ENCODE results near the gene LARP1. TPM values are rescaled to one million over a fixed set of nuclear protein-coding genes. Genes with fewer than 3 reads are reported as not detected.
A peak's percentile ranks its signal among the peaks of the same experiment; 100 is the strongest.
"Not testable (repeated sequence)": the region's sequence is repeated elsewhere in the genome, so short reads cannot be mapped to it uniquely, and the experiment has no call there.

LARP1 gene
- total RNA-seq, 1 donor from 2014 or later, result 243 TPM

DNA sequence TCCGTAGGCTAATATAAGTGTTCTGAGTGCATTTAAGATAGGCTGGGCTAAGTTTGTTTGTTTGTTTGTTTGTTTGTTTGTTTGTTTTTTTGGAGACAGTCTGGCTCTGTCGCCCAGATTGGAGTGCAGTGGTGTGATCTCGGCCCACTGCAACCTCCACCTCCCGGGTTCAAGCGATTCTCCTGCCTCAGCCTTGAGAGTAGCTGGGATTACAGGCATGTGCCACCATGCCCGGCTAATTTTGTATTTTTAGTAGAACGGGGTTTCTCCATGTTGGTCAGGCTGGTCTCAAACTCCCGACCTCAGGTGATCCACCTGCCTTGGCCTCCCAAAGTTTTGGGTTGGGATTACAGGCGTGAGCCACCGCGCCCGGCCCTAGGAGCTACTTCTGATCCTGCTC is 4.7 kb downstream of the LARP1 start:
- not testable (repeated sequence) for H3K9me3 ChIP-seq (ENCODE audit: insufficient read depth, low read depth, low read length); DNase-seq (ENCODE audit: low read depth); H3K27ac ChIP-seq (ENCODE audit: low read depth, low read length); H3K9me3 Mint-ChIP-seq (ENCODE audit: unreplicated experiment); FAIRE-seq; H3K9ac ChIP-seq (ENCODE audit: low read length); H3K4me3 ChIP-seq (ENCODE audit: insufficient read depth, low read depth, low read length); H3K4me2 ChIP-seq (ENCODE audit: low read length); H3K4me1 ChIP-seq (ENCODE audit: insufficient read depth, low read length); H3K36me3 ChIP-seq (ENCODE audit: insufficient read depth, low read length); H3K27me3 Mint-ChIP-seq (ENCODE audit: low read depth, unreplicated experiment); H2AFZ ChIP-seq (ENCODE audit: low read depth, low read length); H3K27ac Mint-ChIP-seq (ENCODE audit: unreplicated experiment); H3K36me3 Mint-ChIP-seq (ENCODE audit: low read depth, unreplicated experiment); H3K27me3 ChIP-seq (ENCODE audit: insufficient read depth, low read length)
- Histone ChIP-seq H4K20me1 (ENCODE audit: insufficient read depth, low read length) (peaks cover 85% of the 10 kb centered on the region), H3K79me2 (ENCODE audit: insufficient read depth, low read length) (peaks cover 93% of the 10 kb centered on the region)
- Mint-ChIP-seq H3K4me1 (ENCODE audit: low read depth, unreplicated experiment) (peaks cover 30% of the 10 kb centered on the region), H3K4me3 (ENCODE audit: unreplicated experiment) (peak overlapping the region; percentile 7)

DNA sequence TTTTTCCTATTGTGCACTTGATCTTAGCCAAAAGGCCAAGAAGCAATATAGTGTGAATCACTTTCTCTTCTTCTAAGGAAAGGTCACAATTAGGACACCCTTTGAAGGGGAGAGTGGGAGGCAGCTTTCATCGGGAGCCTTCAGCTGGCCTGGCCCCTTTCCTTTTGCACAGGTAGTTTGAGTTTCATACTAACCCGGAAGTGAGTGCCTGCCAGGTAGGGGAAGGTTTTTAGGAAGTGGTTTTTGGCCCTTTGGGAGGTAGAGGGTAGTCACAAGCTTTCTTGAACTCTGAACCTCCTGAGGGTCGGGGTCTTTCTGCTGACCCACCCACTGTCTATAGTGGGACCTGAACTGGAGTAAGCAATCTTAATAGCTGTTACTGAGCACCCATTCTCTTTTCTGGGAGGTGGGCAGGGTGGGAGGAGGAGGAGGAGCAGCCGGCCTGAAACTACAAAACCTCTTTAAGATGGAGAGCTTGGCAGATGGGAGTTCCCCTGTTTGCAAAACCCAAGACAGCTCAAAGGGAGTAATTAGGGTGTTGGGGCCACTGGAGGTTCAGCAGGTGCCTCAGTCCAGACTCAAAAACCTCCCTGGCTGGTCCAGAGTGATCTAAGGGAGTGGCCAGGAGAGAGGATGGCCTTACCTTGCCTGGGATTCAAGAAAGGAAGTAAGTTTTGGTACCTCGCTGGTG is 6.0 kb downstream of the LARP1 start:
- Histone ChIP-seq H3K36me3 (ENCODE audit: insufficient read depth, low read length) (no peaks in the 10 kb centered on the region), H3K27me3 (ENCODE audit: insufficient read depth, low read length) (no peaks in the 10 kb centered on the region), H4K20me1 (ENCODE audit: insufficient read depth, low read length) (peaks cover 96% of the 10 kb centered on the region), H3K9ac (ENCODE audit: low read length) (no peak overlapping the region), H3K4me2 (ENCODE audit: low read length) (no peak overlapping the region), H3K4me1 (ENCODE audit: insufficient read depth, low read length) (peaks cover 10% of the 10 kb centered on the region), H3K27ac (ENCODE audit: low read depth, low read length) (no peak overlapping the region), H3K79me2 (ENCODE audit: insufficient read depth, low read length) (peaks cover 97% of the 10 kb centered on the region), H3K4me3 (ENCODE audit: insufficient read depth, low read depth, low read length) (no peak overlapping the region), H3K9me3 (ENCODE audit: insufficient read depth, low read depth, low read length) (no peaks in the 10 kb centered on the region), H2AFZ (ENCODE audit: low read depth, low read length) (no peak overlapping the region)
- H3K36me3 Mint-ChIP-seq (ENCODE audit: low read depth, unreplicated experiment), result no peaks in the 10 kb centered on the region
- peaks cover 35% of the 10 kb centered on the region for H3K4me1 Mint-ChIP-seq (ENCODE audit: low read depth, unreplicated experiment)
- H3K27me3 Mint-ChIP-seq (ENCODE audit: low read depth, unreplicated experiment), result no peaks in the 10 kb centered on the region
- H3K9me3 Mint-ChIP-seq (ENCODE audit: unreplicated experiment), result no peaks in the 10 kb centered on the region
- FAIRE-seq, result no peak
- no peak overlapping the region for H3K27ac Mint-ChIP-seq (ENCODE audit: unreplicated experiment)
- no peak for TF ChIP-seq EZH2 (IDR thresholded peaks at IDR 0.05; ENCODE audit: insufficient read depth, low read length)
- TF ChIP-seq, protein P1, sequence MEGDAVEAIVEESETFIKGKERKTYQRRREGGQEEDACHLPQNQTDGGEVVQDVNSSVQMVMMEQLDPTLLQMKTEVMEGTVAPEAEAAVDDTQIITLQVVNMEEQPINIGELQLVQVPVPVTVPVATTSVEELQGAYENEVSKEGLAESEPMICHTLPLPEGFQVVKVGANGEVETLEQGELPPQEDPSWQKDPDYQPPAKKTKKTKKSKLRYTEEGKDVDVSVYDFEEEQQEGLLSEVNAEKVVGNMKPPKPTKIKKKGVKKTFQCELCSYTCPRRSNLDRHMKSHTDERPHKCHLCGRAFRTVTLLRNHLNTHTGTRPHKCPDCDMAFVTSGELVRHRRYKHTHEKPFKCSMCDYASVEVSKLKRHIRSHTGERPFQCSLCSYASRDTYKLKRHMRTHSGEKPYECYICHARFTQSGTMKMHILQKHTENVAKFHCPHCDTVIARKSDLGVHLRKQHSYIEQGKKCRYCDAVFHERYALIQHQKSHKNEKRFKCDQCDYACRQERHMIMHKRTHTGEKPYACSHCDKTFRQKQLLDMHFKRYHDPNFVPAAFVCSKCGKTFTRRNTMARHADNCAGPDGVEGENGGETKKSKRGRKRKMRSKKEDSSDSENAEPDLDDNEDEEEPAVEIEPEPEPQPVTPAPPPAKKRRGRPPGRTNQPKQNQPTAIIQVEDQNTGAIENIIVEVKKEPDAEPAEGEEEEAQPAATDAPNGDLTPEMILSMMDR (IDR thresholded peaks at IDR 0.05; ENCODE audit: insufficient read depth, low read depth, low read length), result no peak
- no peak for DNase-seq (ENCODE audit: low read depth)
- H3K4me3 Mint-ChIP-seq (ENCODE audit: unreplicated experiment), result no peak overlapping the region

DNA sequence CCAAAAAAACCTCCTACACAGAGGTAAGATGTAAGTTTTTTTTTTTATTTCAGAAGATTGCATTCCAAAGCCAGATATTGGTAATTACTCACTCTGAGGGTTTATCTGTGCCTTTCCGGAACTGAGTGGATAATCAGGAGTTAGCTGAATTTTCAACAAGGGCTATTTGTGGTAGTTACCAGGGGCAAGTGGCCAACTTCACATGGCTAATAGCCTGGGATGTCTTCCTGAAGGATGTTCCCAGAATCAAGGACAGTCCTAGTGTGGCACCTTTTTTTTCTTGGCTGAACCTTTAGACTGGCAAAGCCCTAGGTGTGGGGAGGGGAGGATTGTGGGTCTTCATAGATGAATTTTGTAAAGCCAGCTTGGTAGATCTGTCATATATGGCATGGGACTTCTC is 7.1 kb downstream of the LARP1 start:
- Mint-ChIP-seq H3K4me1 (ENCODE audit: low read depth, unreplicated experiment) (peaks cover 39% of the 10 kb centered on the region), H3K27me3 (ENCODE audit: low read depth, unreplicated experiment) (no peaks in the 10 kb centered on the region), H3K9me3 (ENCODE audit: unreplicated experiment) (no peaks in the 10 kb centered on the region), H3K27ac (ENCODE audit: unreplicated experiment) (no peak overlapping the region), H3K4me3 (ENCODE audit: unreplicated experiment) (no peak overlapping the region), H3K36me3 (ENCODE audit: low read depth, unreplicated experiment) (peaks cover 1% of the 10 kb centered on the region)
- Histone ChIP-seq H3K36me3 (ENCODE audit: insufficient read depth, low read length) (no peaks in the 10 kb centered on the region), H3K4me1 (ENCODE audit: insufficient read depth, low read length) (peaks cover 10% of the 10 kb centered on the region), H3K27me3 (ENCODE audit: insufficient read depth, low read length) (no peaks in the 10 kb centered on the region), H3K27ac (ENCODE audit: low read depth, low read length) (no peak overlapping the region), H3K9me3 (ENCODE audit: insufficient read depth, low read depth, low read length) (no peaks in the 10 kb centered on the region), H3K4me2 (ENCODE audit: low read length) (no peak overlapping the region), H3K9ac (ENCODE audit: low read length) (no peak overlapping the region), H2AFZ (ENCODE audit: low read depth, low read length) (no peak overlapping the region), H3K79me2 (ENCODE audit: insufficient read depth, low read length) (peaks cover 98% of the 10 kb centered on the region), H4K20me1 (ENCODE audit: insufficient read depth, low read length) (peaks cover 98% of the 10 kb centered on the region), H3K4me3 (ENCODE audit: insufficient read depth, low read depth, low read length) (no peak overlapping the region)
- FAIRE-seq, result no peak
- no peak for DNase-seq (ENCODE audit: low read depth)
- TF ChIP-seq EZH2 (IDR thresholded peaks at IDR 0.05; ENCODE audit: insufficient read depth, low read length), result no peak
- TF ChIP-seq, protein P1 (IDR thresholded peaks at IDR 0.05; ENCODE audit: insufficient read depth, low read depth, low read length), result no peak

All from astrocyte (in vitro differentiated cells and primary cell).